GM20431 (cell line): ENCODE data around the gene TNN.
"Not testable (repeated sequence)": the region's sequence is repeated elsewhere in the genome, so short reads cannot be mapped to it uniquely, and the experiment has no call there.

Experiments
- in situ Hi-C: fragments of 300-500 bp; cut with MseI, MboI; formaldehyde crosslinking; loops from one replicate; pipeline ENCODE4 v1.15.0; 2020; ENCODE audit warnings: low sequenced_read_pairs; ENCODE audit not compliant: unreplicated experiment

The TNN gene

GRCh38 chr1:175097361-175097760, 29.7 kb downstream of the TNN start:
- in situ Hi-C loops: no loop called here

- in situ Hi-C loops: no loop called here
Measured at GRCh38 chr1:175099916-175100315, 32.3 kb downstream of the TNN start.

GRCh38 chr1:175102166-175102565, 34.5 kb downstream of the TNN start:
- in situ Hi-C loops: not testable (repeated sequence)

GRCh38 chr1:175106536-175106935, 38.9 kb downstream of the TNN start:
- in situ Hi-C loops: not testable (repeated sequence)

GRCh38 chr1:175108331-175108820, 40.7 kb downstream of the TNN start:
- in situ Hi-C loops: not testable (repeated sequence)

- in situ Hi-C loops: no loop called here
Measured at GRCh38 chr1:175114996-175115395, 47.4 kb downstream of the TNN start.

- in situ Hi-C loops: no loop called here
Measured at GRCh38 chr1:175116210-175116798, 48.7 kb downstream of the TNN start.

- in situ Hi-C loops: no loop called here
Measured at GRCh38 chr1:175116903-175117302, 49.3 kb downstream of the TNN start.

- in situ Hi-C loops: no loop called here
Measured at GRCh38 chr1:175118375-175119367, 51.0 kb downstream of the TNN start.

- in situ Hi-C loops: no loop called here
Measured at GRCh38 chr1:175120511-175120910, 52.9 kb downstream of the TNN start.

- in situ Hi-C loops: no loop called here
Measured at GRCh38 chr1:175124861-175125260, 57.2 kb downstream of the TNN start.

GRCh38 chr1:175126347-175126746, 58.7 kb downstream of the TNN start:
- in situ Hi-C loops: no loop called here

GRCh38 chr1:175127565-175127964, 59.9 kb downstream of the TNN start:
- in situ Hi-C loops: no loop called here

GRCh38 chr1:175128523-175128922, 60.9 kb downstream of the TNN start:
- in situ Hi-C loops: no loop called here

- in situ Hi-C loops: no loop called here
Measured at GRCh38 chr1:175129182-175129581, 61.5 kb downstream of the TNN start.

- in situ Hi-C loops: no loop called here
Measured at GRCh38 chr1:175129644-175129996, 62.0 kb downstream of the TNN start.

GRCh38 chr1:175129997-175130648, 62.5 kb downstream of the TNN start:
- in situ Hi-C loops: no loop called here

- in situ Hi-C loops: no loop called here
Measured at GRCh38 chr1:175130649-175131045, 63.0 kb downstream of the TNN start.

- in situ Hi-C loops: no loop called here
Measured at GRCh38 chr1:175131095-175131494, 63.5 kb downstream of the TNN start.

GRCh38 chr1:175132436-175132835, 64.8 kb downstream of the TNN start:
- in situ Hi-C loops: no loop called here
